Measurements from ENCODE around the gene LRP10. TPM values are rescaled to one million over a fixed set of nuclear protein-coding genes. Genes with fewer than 3 reads are reported as not detected.
A peak's percentile ranks its signal among the peaks of the same experiment; 100 is the strongest.

The LRP10 gene
- total and polyA plus RNA-seq, 2 of the 8 experiments (the other 6 are each of a cell fraction or from before 2014, with no cell fraction given), result 12.4 to 15.6 TPM

DNA sequence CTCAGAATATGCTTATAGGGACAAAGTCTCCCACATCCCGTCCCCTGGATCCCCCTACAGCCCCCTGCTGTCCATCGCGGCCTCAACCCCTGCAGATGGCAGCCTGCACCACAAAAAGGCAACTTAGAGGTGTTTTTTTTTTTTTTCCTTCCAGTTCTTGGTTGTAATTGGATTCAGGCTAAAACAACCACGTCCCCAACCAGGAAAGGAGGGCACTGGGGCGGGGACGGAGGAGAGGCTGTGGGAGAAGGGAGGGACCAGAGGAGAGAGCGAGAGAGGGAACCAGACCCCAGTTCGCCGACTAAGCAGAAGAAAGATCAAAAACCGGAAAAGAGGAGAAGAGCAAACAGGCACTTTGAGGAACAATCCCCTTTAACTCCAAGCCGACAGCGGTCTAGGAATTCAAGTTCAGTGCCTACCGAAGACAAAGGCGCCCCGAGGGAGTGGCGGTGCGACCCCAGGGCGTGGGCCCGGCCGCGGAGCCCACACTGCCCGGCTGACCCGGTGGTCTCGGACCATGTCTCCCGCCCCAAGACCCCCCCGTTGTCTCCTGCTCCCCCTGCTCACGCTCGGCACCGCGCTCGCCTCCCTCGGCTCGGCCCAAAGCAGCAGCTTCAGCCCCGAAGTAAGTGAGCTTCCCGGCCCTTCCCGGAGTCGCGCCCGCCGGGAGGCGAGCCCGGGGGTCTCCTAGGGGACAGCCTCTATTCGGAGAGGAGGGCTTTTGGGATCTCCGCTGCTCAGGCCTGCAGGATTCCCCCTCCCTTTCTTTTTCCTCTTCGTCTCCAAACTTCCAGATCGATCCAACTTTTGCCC, 35.0 kb upstream of the LRP10 start, which contains the start of gene MMP14 (continued):
- TF ChIP-seq, protein P1, sequence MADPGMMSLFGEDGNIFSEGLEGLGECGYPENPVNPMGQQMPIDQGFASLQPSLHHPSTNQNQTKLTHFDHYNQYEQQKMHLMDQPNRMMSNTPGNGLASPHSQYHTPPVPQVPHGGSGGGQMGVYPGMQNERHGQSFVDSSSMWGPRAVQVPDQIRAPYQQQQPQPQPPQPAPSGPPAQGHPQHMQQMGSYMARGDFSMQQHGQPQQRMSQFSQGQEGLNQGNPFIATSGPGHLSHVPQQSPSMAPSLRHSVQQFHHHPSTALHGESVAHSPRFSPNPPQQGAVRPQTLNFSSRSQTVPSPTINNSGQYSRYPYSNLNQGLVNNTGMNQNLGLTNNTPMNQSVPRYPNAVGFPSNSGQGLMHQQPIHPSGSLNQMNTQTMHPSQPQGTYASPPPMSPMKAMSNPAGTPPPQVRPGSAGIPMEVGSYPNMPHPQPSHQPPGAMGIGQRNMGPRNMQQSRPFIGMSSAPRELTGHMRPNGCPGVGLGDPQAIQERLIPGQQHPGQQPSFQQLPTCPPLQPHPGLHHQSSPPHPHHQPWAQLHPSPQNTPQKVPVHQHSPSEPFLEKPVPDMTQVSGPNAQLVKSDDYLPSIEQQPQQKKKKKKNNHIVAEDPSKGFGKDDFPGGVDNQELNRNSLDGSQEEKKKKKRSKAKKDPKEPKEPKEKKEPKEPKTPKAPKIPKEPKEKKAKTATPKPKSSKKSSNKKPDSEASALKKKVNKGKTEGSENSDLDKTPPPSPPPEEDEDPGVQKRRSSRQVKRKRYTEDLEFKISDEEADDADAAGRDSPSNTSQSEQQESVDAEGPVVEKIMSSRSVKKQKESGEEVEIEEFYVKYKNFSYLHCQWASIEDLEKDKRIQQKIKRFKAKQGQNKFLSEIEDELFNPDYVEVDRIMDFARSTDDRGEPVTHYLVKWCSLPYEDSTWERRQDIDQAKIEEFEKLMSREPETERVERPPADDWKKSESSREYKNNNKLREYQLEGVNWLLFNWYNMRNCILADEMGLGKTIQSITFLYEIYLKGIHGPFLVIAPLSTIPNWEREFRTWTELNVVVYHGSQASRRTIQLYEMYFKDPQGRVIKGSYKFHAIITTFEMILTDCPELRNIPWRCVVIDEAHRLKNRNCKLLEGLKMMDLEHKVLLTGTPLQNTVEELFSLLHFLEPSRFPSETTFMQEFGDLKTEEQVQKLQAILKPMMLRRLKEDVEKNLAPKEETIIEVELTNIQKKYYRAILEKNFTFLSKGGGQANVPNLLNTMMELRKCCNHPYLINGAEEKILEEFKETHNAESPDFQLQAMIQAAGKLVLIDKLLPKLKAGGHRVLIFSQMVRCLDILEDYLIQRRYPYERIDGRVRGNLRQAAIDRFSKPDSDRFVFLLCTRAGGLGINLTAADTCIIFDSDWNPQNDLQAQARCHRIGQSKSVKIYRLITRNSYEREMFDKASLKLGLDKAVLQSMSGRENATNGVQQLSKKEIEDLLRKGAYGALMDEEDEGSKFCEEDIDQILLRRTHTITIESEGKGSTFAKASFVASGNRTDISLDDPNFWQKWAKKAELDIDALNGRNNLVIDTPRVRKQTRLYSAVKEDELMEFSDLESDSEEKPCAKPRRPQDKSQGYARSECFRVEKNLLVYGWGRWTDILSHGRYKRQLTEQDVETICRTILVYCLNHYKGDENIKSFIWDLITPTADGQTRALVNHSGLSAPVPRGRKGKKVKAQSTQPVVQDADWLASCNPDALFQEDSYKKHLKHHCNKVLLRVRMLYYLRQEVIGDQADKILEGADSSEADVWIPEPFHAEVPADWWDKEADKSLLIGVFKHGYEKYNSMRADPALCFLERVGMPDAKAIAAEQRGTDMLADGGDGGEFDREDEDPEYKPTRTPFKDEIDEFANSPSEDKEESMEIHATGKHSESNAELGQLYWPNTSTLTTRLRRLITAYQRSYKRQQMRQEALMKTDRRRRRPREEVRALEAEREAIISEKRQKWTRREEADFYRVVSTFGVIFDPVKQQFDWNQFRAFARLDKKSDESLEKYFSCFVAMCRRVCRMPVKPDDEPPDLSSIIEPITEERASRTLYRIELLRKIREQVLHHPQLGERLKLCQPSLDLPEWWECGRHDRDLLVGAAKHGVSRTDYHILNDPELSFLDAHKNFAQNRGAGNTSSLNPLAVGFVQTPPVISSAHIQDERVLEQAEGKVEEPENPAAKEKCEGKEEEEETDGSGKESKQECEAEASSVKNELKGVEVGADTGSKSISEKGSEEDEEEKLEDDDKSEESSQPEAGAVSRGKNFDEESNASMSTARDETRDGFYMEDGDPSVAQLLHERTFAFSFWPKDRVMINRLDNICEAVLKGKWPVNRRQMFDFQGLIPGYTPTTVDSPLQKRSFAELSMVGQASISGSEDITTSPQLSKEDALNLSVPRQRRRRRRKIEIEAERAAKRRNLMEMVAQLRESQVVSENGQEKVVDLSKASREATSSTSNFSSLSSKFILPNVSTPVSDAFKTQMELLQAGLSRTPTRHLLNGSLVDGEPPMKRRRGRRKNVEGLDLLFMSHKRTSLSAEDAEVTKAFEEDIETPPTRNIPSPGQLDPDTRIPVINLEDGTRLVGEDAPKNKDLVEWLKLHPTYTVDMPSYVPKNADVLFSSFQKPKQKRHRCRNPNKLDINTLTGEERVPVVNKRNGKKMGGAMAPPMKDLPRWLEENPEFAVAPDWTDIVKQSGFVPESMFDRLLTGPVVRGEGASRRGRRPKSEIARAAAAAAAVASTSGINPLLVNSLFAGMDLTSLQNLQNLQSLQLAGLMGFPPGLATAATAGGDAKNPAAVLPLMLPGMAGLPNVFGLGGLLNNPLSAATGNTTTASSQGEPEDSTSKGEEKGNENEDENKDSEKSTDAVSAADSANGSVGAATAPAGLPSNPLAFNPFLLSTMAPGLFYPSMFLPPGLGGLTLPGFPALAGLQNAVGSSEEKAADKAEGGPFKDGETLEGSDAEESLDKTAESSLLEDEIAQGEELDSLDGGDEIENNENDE (IDR thresholded peaks at IDR 0.05; ENCODE audit: insufficient replicate concordance, low read length), result no peak
- TF ChIP-seq BCL11A (IDR thresholded peaks at IDR 0.05; ENCODE audit: low read depth in 2 of 2, low read length in 2 of 2) (no peak), SIN3A (conservative IDR thresholded peaks at IDR 0.05 in 1 of 2, IDR thresholded peaks at IDR 0.05 in 1 of 2; ENCODE audit: low read depth in 1 of 2, low read length in 2 of 2) (0 out of 4 replicates have a peak, but pooled peaks of 1 of the 2 experiments have one; percentile 45), CEBPB (IDR thresholded peaks at IDR 0.05; ENCODE audit: low read depth, low read length) (no peak)
- TF ChIP-seq, protein P2, sequence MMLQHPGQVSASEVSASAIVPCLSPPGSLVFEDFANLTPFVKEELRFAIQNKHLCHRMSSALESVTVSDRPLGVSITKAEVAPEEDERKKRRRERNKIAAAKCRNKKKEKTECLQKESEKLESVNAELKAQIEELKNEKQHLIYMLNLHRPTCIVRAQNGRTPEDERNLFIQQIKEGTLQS (IDR thresholded peaks at IDR 0.05; ENCODE audit: insufficient read depth, low read depth, low read length), result no peak
- TF ChIP-seq, protein P3, sequence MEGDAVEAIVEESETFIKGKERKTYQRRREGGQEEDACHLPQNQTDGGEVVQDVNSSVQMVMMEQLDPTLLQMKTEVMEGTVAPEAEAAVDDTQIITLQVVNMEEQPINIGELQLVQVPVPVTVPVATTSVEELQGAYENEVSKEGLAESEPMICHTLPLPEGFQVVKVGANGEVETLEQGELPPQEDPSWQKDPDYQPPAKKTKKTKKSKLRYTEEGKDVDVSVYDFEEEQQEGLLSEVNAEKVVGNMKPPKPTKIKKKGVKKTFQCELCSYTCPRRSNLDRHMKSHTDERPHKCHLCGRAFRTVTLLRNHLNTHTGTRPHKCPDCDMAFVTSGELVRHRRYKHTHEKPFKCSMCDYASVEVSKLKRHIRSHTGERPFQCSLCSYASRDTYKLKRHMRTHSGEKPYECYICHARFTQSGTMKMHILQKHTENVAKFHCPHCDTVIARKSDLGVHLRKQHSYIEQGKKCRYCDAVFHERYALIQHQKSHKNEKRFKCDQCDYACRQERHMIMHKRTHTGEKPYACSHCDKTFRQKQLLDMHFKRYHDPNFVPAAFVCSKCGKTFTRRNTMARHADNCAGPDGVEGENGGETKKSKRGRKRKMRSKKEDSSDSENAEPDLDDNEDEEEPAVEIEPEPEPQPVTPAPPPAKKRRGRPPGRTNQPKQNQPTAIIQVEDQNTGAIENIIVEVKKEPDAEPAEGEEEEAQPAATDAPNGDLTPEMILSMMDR (IDR thresholded peaks at IDR 0.05; ENCODE audit: control extremely low read depth in 1 of 3, insufficient read depth in 1 of 3, low read depth in 1 of 3, low read length in 3 of 3), result peak; percentile 29 to 41 (median 34); a peak in 3 of 4 replicates
